DOHH2 (cell line): ENCODE results near the gene MFAP4.

ENCODE experiments used
- EZH2phosphoT487 ChIP-seq: fragments of 200-600 bp; sonication (generic); IDR thresholded peaks from 2 replicates; pipeline ENCODE4 v1.6.1; 2017; ENCODE audit warnings: borderline replicate concordance, mild to moderate bottlenecking, antibody characterized with exemption, low read length, moderate library complexity, mixed read lengths
- TF ChIP-seq, protein P1 (sequence below): fragments of 200-600 bp; sonication (generic); IDR thresholded peaks from one replicate; pipeline ENCODE4 v1.5.1; 2014; ENCODE audit warnings: antibody characterized with exemption, mild to moderate bottlenecking, low read depth, low read length; ENCODE audit not compliant: poor library complexity, severe bottlenecking

- TF ChIP-seq, protein P1, sequence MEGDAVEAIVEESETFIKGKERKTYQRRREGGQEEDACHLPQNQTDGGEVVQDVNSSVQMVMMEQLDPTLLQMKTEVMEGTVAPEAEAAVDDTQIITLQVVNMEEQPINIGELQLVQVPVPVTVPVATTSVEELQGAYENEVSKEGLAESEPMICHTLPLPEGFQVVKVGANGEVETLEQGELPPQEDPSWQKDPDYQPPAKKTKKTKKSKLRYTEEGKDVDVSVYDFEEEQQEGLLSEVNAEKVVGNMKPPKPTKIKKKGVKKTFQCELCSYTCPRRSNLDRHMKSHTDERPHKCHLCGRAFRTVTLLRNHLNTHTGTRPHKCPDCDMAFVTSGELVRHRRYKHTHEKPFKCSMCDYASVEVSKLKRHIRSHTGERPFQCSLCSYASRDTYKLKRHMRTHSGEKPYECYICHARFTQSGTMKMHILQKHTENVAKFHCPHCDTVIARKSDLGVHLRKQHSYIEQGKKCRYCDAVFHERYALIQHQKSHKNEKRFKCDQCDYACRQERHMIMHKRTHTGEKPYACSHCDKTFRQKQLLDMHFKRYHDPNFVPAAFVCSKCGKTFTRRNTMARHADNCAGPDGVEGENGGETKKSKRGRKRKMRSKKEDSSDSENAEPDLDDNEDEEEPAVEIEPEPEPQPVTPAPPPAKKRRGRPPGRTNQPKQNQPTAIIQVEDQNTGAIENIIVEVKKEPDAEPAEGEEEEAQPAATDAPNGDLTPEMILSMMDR: no peak
- TF ChIP-seq EZH2phosphoT487: no peak
Observed at GRCh38 chr17:19383681-19384470, 3.1 kb downstream of the MFAP4 start.
